A549 treated with ZK216348 at 1 μM for 4 hours (cell line): ENCODE results near the gene MOSMO. TPM values are rescaled to one million over a fixed set of nuclear protein-coding genes. Genes with fewer than 3 reads are reported as not detected.

ENCODE experiments used
- total RNA-seq: library from RNA; stranded (reverse); fragments of 200-300 nt; extraction: Qiagen RNA extraction; gene quantifications from 5 replicates; pipeline ENCODE4 v1.2.3, GENCODE V29; 2022; ENCODE audit warnings: low read depth

MOSMO gene
- total RNA-seq = 6.5 to 13.1 TPM (median 11.2 TPM) in 5 replicates

GRCh38 chr16:22007509-22008214 lies at the start of gene MOSMO:
MOSMO (plus strand) TSS chr16:22008111; CDS start chr16:22008302, 191 bp downstream.

DNA sequence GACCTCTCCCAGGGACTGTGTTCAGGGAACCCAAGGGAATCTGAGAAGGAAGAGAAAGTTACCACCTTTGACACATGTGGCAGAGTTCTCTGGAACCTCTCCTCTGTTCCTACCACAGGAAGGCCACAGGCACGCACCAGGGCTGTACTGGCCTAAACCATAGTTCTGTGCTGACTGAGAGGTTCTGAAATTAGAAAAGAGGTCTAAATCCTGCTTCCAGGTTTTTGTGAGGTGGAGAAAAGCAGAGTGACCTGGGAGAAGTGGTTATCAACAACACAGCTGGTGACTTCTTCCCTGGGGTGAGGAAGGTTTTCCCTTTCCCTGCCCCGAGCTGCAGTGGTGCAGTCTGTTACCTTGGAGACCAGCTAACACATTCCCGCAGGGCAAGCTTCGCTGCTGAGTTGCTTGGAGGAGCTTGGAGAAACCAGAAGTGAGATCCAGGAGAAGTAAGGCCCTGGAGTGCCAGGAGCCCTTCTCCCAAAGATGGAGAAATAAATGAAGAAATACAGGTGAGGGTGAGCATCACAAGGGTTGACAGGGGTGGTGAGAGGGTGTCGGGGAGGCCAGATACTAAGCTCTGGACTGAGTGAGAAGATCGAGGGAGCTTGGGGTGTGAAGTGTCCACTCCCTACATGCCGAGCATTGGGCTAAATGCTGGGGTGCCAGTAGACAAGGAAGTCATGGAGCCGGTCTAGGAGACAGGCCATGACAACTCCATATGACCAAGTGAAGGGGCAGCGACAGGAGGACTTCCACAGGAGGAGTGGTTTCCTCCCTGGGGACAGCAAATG lies 84.4 kb downstream of the MOSMO start, which contains the start of gene VWA3A:
TSS of gene VWA3A (plus strand) at position 399 of the 791 bp plus-strand sequence. CDS start at position 496, 97 bp downstream.

Other genes with a start within 250 kb of the MOSMO start
- gene NPIPB4, start 150.4 kb upstream of the MOSMO start, total RNA-seq = 23.3 to 30.9 TPM (median 26.0 TPM) in 5 replicates
- gene UQCRC2, start 54.8 kb upstream of the MOSMO start, total RNA-seq = 154 to 288 TPM (median 172 TPM) in 5 replicates
- gene PDZD9, start 7.0 kb upstream of the MOSMO start, total RNA-seq = not detected in 5 replicates
- gene VWA3A, start 84.4 kb downstream of the MOSMO start, total RNA-seq = 0.06 TPM in 2 of 5 replicates, not detected in the others
- not detected in 5 replicates for gene SDR42E2, start 154.4 kb downstream of the MOSMO start, total RNA-seq
- gene EEF2K, start 198.2 kb downstream of the MOSMO start, total RNA-seq = 10.2 to 19.8 TPM (median 13.7 TPM) in 5 replicates